OCI-LY7 (cell line): ENCODE measurements around the gene MAGI1. TPM values are rescaled to one million over a fixed set of nuclear protein-coding genes. Genes with fewer than 3 reads are reported as not detected.

ENCODE experiments used
- BruUV-seq: library from RNA; stranded (reverse); fragments of 400-500 nt; replicated peaks from 2 replicates; lab custom pipeline; 2021; lab: Mats Ljungman, UMichigan
- CTCF ChIA-PET: fragments of 300-600 bp; sonication (Branson Sonifier 250); formaldehyde crosslinking; loops from one replicate; lab custom pipeline; 2022; ENCODE audit warnings: antibody characterized with exemption; ENCODE audit not compliant: unreplicated experiment; lab: Charles Lee
- POLR2A ChIA-PET: fragments of 300-600 bp; sonication (Branson Sonifier 250); formaldehyde crosslinking; loops from one replicate; lab custom pipeline; 2022; ENCODE audit warnings: antibody characterized with exemption; lab: Charles Lee
- DNase-seq: peaks from one replicate; pipeline ENCODE4 v3.0.0-alpha.2; 2015; ENCODE audit warnings: low spot score
- H2AFZ ChIP-seq: fragments of 200-600 bp; sonication (generic), shearing (Covaris generic); 2 replicates; pipeline ENCODE4 v1.6.1; 2014; ENCODE audit warnings: mild to moderate bottlenecking, antibody characterized with exemption, low read length, moderate library complexity
- H3K27ac ChIP-seq: fragments of 200-600 bp; sonication (generic); 2 replicates; pipeline ENCODE4 v1.5.1; 2014; ENCODE audit warnings: mixed run types, low read depth, mild to moderate bottlenecking, moderate library complexity, low read length, inconsistent platforms; ENCODE audit not compliant: poor library complexity, severe bottlenecking
- H3K36me3 ChIP-seq: fragments of 200-600 bp; sonication (generic); 2 replicates; pipeline ENCODE4 v1.6.1; 2014; ENCODE audit warnings: mild to moderate bottlenecking, antibody characterized with exemption, low read length, moderate library complexity, mixed read lengths; ENCODE audit not compliant: insufficient read depth
- H3K4me1 ChIP-seq: fragments of 200-600 bp; sonication (generic); 2 replicates; pipeline ENCODE4 v1.5.1; 2014; ENCODE audit warnings: mild to moderate bottlenecking, low read length; ENCODE audit not compliant: insufficient read depth, poor library complexity, severe bottlenecking
- H3K4me2 ChIP-seq: fragments of 200-600 bp; sonication (generic); 2 replicates; pipeline ENCODE4 v1.6.1; 2014; ENCODE audit warnings: mild to moderate bottlenecking, low read length
- H3K4me3 ChIP-seq: fragments of 200-600 bp; sonication (generic); 2 replicates; pipeline ENCODE4 v1.5.1; 2014; ENCODE audit warnings: mild to moderate bottlenecking, low read depth, low read length; ENCODE audit not compliant: poor library complexity, severe bottlenecking
- H3K79me2 ChIP-seq: fragments of 200-600 bp; sonication (generic); 2 replicates; pipeline ENCODE4 v1.6.1; 2016; ENCODE audit warnings: low read depth, mild to moderate bottlenecking, low read length, moderate library complexity, mixed read lengths; ENCODE audit not compliant: insufficient read depth
- H3K9me2 ChIP-seq: fragments of 200-600 bp; sonication (generic); 2 replicates; pipeline ENCODE4 v1.6.1; 2016; ENCODE audit warnings: mild to moderate bottlenecking, low read length, mixed read lengths; ENCODE audit not compliant: insufficient read depth
- H3K9me3 ChIP-seq: fragments of 200-600 bp; sonication (generic); 2 replicates; pipeline ENCODE4 v1.6.1; 2014; ENCODE audit warnings: mild to moderate bottlenecking, mixed run types, low read length, mixed read lengths
- H4K20me1 ChIP-seq: fragments of 200-600 bp; sonication (generic); 2 replicates; pipeline ENCODE4 v1.6.1; 2014; ENCODE audit warnings: mild to moderate bottlenecking, antibody characterized with exemption, low read length, moderate library complexity, mixed read lengths; ENCODE audit not compliant: insufficient read depth
- CTCF ChIP-seq: fragments of 200-600 bp; sonication (generic); conservative IDR thresholded peaks from 2 replicates; pipeline ENCODE4 v1.5.1; 2014; ENCODE audit warnings: mild to moderate bottlenecking, antibody characterized with exemption, low read length, moderate library complexity, mixed read lengths
- EZH2phosphoT487 ChIP-seq: fragments of 200-600 bp; sonication (generic); IDR thresholded peaks from 2 replicates; pipeline ENCODE4 v1.6.1; 2018; ENCODE audit warnings: low read depth, borderline replicate concordance, mild to moderate bottlenecking, mixed run types, antibody characterized with exemption, low read length, moderate library complexity, mixed read lengths
- intact Hi-C: fragments of 100-400 bp; cut with micrococcal nuclease; formaldehyde crosslinking; loops from one replicate; pipeline ENCODE4 v1.10.0; 2022; ENCODE audit not compliant: unreplicated experiment
- total RNA-seq, 2 experiments: library from RNA; depleted of rRNA in 1 of 2; stranded (reverse); fragments of >200 nt in 1 of 2; shearing (Covaris generic) in 1 of 2; gene quantifications; 2 replicates each; pipeline ENCODE4 v1.2.3, GENCODE V29; 2014 to 2022

Gene MAGI1
- total RNA-seq, 2 experiments from 2014 or later, result 0.63 to 2.5 TPM

- TF ChIP-seq CTCF (no peak), EZH2phosphoT487 (no peak)
- CTCF ChIA-PET, result no interaction called here
- no peaks in the 10 kb centered on the region for H4K20me1 ChIP-seq
Measured at GRCh38 chr3:65819896-65820295, 218.8 kb downstream of the MAGI1 start.

GRCh38 chr3:65817553-65818126 lies 221.1 kb downstream of the MAGI1 start:
- Histone ChIP-seq H4K20me1 (no peaks in the 10 kb centered on the region), H3K9me3 (no peaks in the 10 kb centered on the region), H2AFZ (no peak overlapping the region), H3K9me2 (no peaks in the 10 kb centered on the region), H3K79me2 (no peaks in the 10 kb centered on the region), H3K4me1 (no peaks in the 10 kb centered on the region), H3K36me3 (no peaks in the 10 kb centered on the region), H3K4me2 (no peak overlapping the region), H3K4me3 (no peak overlapping the region), H3K27ac (no peak overlapping the region)
- intact Hi-C loops, result no loop called here
- no TSS peak for BruUV-seq
- CTCF ChIA-PET, result no interaction called here
- DNase-seq, result no peak
- TF ChIP-seq EZH2phosphoT487, result no peak
- no peak for TF ChIP-seq CTCF
- POLR2A ChIA-PET, result interaction anchor here (0.6 kb wide), 1 partner anchor 411 kb away, joined by 5 read pairs; no protein-coding TSS in a partner anchor

More at GRCh38 chr3:65819896-65820295, 218.8 kb downstream of the MAGI1 start:
- H3K27ac ChIP-seq, result no peak overlapping the region
- H3K9me2 ChIP-seq, result no peaks in the 10 kb centered on the region
- POLR2A ChIA-PET, result interaction anchor here (0.5 to 0.7 kb wide), 2 partner anchors 57 to 1080 kb away, joined by 3 read pairs; no protein-coding TSS in a partner anchor
- BruUV-seq, result no TSS peak
- intact Hi-C loops, result no loop called here
- H3K4me2 ChIP-seq, result no peak overlapping the region
- no peak overlapping the region for H2AFZ ChIP-seq
- H3K9me3 ChIP-seq, result no peaks in the 10 kb centered on the region
- no peak overlapping the region for H3K4me3 ChIP-seq
- H3K36me3 ChIP-seq, result no peaks in the 10 kb centered on the region
- no peaks in the 10 kb centered on the region for H3K79me2 ChIP-seq
- DNase-seq, result no peak
- H3K4me1 ChIP-seq, result no peaks in the 10 kb centered on the region

GRCh38 chr3:65816208-65816607 lies 222.5 kb downstream of the MAGI1 start:
- H3K79me2 ChIP-seq, result no peaks in the 10 kb centered on the region
- no peak overlapping the region for H3K27ac ChIP-seq
- no peaks in the 10 kb centered on the region for H3K4me1 ChIP-seq
- H3K4me2 ChIP-seq, result no peak overlapping the region
- H4K20me1 ChIP-seq, result no peaks in the 10 kb centered on the region
- no peak for DNase-seq
- H2AFZ ChIP-seq, result no peak overlapping the region
- intact Hi-C loops, result no loop called here
- no peaks in the 10 kb centered on the region for H3K9me2 ChIP-seq
- CTCF ChIA-PET, result interaction anchor here (0.5 to 0.6 kb wide), 2 partner anchors 221 to 307 kb away, joined by 3 to 4 read pairs; no protein-coding TSS in a partner anchor
- BruUV-seq, result no TSS peak
- POLR2A ChIA-PET, result no interaction called here
- H3K4me3 ChIP-seq, result no peak overlapping the region
- no peaks in the 10 kb centered on the region for H3K36me3 ChIP-seq
- no peaks in the 10 kb centered on the region for H3K9me3 ChIP-seq
- TF ChIP-seq EZH2phosphoT487 (no peak), CTCF (no peak)
